Measurements from ENCODE around the gene EPHA3.

DNA sequence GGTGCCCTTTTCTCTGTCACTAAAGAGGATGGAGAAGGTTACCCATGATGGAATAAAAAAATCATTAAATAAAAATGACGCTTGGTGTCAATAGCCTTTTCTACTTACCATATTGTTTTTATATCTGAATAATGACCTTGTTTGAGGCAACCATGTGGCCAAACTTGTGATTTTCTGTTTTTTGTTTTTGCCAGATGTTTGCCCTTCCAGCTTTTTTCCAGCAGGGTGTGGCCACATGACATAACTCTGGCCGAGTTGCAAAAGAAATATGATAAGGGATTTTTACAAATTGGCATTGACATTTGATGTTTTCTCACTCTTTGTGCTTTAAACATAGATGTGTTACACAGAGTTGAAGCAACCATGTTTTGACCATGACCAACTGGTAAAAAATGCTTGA lies 39.7 kb upstream of the EPHA3 start:
- TF ChIP-seq POLR2A (IDR thresholded peaks at IDR 0.05; ENCODE audit: low read length), result no peak
- TF ChIP-seq, protein P1, sequence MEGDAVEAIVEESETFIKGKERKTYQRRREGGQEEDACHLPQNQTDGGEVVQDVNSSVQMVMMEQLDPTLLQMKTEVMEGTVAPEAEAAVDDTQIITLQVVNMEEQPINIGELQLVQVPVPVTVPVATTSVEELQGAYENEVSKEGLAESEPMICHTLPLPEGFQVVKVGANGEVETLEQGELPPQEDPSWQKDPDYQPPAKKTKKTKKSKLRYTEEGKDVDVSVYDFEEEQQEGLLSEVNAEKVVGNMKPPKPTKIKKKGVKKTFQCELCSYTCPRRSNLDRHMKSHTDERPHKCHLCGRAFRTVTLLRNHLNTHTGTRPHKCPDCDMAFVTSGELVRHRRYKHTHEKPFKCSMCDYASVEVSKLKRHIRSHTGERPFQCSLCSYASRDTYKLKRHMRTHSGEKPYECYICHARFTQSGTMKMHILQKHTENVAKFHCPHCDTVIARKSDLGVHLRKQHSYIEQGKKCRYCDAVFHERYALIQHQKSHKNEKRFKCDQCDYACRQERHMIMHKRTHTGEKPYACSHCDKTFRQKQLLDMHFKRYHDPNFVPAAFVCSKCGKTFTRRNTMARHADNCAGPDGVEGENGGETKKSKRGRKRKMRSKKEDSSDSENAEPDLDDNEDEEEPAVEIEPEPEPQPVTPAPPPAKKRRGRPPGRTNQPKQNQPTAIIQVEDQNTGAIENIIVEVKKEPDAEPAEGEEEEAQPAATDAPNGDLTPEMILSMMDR (IDR thresholded peaks at IDR 0.05), result no peak
- TF ChIP-seq, protein P2, sequence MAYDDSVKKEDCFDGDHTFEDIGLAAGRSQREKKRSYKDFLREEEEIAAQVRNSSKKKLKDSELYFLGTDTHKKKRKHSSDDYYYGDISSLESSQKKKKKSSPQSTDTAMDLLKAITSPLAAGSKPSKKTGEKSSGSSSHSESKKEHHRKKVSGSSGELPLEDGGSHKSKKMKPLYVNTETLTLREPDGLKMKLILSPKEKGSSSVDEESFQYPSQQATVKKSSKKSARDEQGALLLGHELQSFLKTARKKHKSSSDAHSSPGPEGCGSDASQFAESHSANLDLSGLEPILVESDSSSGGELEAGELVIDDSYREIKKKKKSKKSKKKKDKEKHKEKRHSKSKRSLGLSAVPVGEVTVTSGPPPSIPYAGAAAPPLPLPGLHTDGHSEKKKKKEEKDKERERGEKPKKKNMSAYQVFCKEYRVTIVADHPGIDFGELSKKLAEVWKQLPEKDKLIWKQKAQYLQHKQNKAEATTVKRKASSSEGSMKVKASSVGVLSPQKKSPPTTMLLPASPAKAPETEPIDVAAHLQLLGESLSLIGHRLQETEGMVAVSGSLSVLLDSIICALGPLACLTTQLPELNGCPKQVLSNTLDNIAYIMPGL (CRISPR knock-in tag; IDR thresholded peaks at IDR 0.05; ENCODE audit: borderline replicate concordance), result no peak
- TF ChIP-seq RNF2 (IDR thresholded peaks at IDR 0.05; ENCODE audit: borderline replicate concordance, low read depth), result no peak
- TF ChIP-seq, protein P3, sequence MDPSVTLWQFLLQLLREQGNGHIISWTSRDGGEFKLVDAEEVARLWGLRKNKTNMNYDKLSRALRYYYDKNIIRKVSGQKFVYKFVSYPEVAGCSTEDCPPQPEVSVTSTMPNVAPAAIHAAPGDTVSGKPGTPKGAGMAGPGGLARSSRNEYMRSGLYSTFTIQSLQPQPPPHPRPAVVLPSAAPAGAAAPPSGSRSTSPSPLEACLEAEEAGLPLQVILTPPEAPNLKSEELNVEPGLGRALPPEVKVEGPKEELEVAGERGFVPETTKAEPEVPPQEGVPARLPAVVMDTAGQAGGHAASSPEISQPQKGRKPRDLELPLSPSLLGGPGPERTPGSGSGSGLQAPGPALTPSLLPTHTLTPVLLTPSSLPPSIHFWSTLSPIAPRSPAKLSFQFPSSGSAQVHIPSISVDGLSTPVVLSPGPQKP (IDR thresholded peaks at IDR 0.05; ENCODE audit: low read depth, low read length), result no peak
- TF ChIP-seq ZSCAN20 (CRISPR knock-in tag; IDR thresholded peaks at IDR 0.05), result no peak
- TF ChIP-seq, protein P4, sequence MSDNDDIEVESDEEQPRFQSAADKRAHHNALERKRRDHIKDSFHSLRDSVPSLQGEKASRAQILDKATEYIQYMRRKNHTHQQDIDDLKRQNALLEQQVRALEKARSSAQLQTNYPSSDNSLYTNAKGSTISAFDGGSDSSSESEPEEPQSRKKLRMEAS (IDR thresholded peaks at IDR 0.05), result no peak
- TF ChIP-seq JUNB (IDR thresholded peaks at IDR 0.05), result no peak

Data from A549 (cell line).